Activated naive CD4-positive, alpha-beta T cell treated with anti-CD3 and anti-CD28 coated beads, Interleukin-2, amount 50 U/mL, for 72 hours (primary cell): ENCODE data around the gene FCGR3B. TPM values are rescaled to one million over a fixed set of nuclear protein-coding genes. Genes with fewer than 3 reads are reported as not detected.
"Not testable (repeated sequence)": the region's sequence is repeated elsewhere in the genome, so short reads cannot be mapped to it uniquely, and the experiment has no call there.

ENCODE experiments used
- ATAC-seq, 2 donors: fragments of 150-1000 bp; cut with Tn5 transposase; 2 replicates each; pipeline ENCODE4 v1.10.0; 2021; ENCODE audit warnings: mild to moderate bottlenecking in 2 of 2, moderate library complexity in 2 of 2
- DNase-seq, 2 donors: peaks; one replicate each; pipeline ENCODE4 v3.0.0; 2021 to 2022; ENCODE audit warnings: low spot score in 2 of 2
- H3K27ac Mint-ChIP-seq, 2 donors: one replicate each; pipeline ENCODE4 v1.8.0; 2022; ENCODE audit warnings: mild to moderate bottlenecking in 2 of 2, mixed read lengths in 2 of 2
- H3K36me3 Mint-ChIP-seq, 2 donors: one replicate each; pipeline ENCODE4 v1.8.0; 2022; ENCODE audit warnings: mixed read lengths in 2 of 2
- H3K9me3 Mint-ChIP-seq, 2 donors: one replicate each; pipeline ENCODE4 v1.8.0; 2022; ENCODE audit warnings: mixed read lengths in 2 of 2
- total RNA-seq, 2 donors: library from RNA; stranded (reverse); gene quantifications; one replicate each; pipeline ENCODE4 v1.2.3, GENCODE V29; 2022

FCGR3B gene
- total RNA-seq, 2 donors from 2014 or later: not detected

DNA sequence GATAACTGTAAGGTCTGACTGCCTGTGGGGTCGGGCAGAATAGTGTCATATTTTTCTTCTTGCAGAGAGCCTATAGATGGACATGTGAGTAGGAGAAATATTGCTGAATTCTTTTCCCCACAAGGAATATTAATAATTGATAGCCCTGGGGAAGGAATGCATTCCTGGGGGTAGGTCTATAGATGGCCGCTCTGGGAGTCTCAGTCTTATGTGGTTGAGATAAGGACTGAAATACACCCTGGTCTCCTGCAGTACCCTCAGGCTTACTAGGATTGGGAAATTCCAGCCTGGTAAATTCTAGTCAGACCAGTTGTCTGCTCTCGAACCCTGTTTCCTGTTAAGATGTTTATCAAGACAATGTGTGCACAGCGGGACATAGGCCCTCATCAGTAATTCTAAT lies 12.5 kb downstream of the FCGR3B start:
- not testable (repeated sequence) for DNase-seq, H3K36me3 Mint-ChIP-seq, H3K9me3 Mint-ChIP-seq, H3K27ac Mint-ChIP-seq, ATAC-seq

DNA sequence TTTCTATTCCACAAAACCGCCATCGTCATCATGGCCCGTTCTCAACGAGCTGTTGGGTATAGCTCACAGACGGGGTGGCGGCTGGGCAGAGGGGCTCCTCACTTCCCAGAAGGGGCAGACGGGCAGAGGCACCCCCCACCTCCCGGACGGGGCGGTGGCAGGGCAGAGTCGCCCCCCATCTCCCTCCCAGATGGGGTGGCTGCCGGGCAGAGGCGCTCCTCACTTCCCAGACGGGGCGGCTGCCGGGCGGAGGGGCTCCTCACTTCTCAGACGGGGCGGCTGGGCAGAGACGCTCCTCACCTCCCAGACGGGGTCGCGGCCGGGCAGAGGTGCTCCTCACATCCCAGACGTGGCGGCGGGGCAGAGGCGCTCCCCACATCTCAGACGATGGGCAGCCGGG lies 14.6 kb downstream of the FCGR3B start:
- not testable (repeated sequence) for ATAC-seq, DNase-seq

DNA sequence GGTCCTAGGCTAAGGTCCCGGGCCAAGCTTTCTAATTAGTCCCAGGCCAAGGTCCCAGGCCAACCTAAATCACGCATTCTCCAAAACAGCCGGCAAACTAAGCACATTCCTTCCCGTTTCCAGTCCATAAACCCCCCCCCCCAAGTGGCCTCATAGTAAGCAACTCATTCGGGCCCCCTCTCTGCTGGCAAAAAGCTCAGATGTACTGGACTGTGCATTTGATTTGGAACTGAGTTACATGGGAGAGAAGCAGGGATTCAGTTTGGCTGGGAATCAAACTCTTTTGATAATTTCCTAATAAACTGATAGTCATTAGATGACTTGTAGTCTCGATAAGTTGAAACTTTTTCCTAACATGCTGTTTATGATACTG lies 17.8 kb downstream of the FCGR3B start:
- H3K27ac Mint-ChIP-seq: peak overlapping the region; percentile 96 to 99
- ATAC-seq: not testable (repeated sequence)

More for the DNA sequence above, 14.6 kb downstream of the FCGR3B start:
- not testable (repeated sequence) for H3K27ac Mint-ChIP-seq, H3K36me3 Mint-ChIP-seq, H3K9me3 Mint-ChIP-seq

GRCh38 chr1:161612322-161613141 lies 18.4 kb downstream of the FCGR3B start:
- peak overlapping the region; percentile 96 to 99 for H3K27ac Mint-ChIP-seq
- peak; percentile 92 to 95 for ATAC-seq
- DNase-seq: peak; percentile 79 to 94
- H3K9me3 Mint-ChIP-seq, H3K36me3 Mint-ChIP-seq: not testable (repeated sequence)

More for the DNA sequence above, 17.8 kb downstream of the FCGR3B start:
- not testable (repeated sequence) for H3K36me3 Mint-ChIP-seq, H3K9me3 Mint-ChIP-seq, DNase-seq

GRCh38 chr1:161611866-161612321 lies 19.1 kb downstream of the FCGR3B start:
- H3K36me3 Mint-ChIP-seq, DNase-seq, H3K9me3 Mint-ChIP-seq: not testable (repeated sequence)
- peak overlapping the region; percentile 96 to 99 for H3K27ac Mint-ChIP-seq
- ATAC-seq: peak in 1 of 2 donors; percentile 12

DNA sequence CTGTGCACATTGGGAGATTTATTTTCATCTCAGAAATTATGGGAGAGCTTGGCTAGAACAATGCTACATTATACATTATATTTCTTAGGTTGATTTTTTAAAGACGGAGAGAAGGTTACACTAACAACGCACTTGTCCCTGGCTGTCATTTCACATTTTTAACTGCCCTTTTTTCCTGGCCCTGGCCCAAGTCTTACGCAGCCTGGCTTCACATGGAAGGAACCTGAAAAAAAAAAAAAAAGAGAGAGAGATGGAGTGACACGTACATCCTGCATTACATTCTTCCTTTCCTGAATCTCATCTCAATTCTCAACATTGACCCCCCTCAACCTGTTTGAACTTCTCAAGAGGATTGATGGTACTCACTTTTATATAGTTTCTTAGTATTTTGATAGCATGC lies 20.8 kb downstream of the FCGR3B start:
- not testable (repeated sequence) for H3K27ac Mint-ChIP-seq, ATAC-seq, DNase-seq, H3K9me3 Mint-ChIP-seq, H3K36me3 Mint-ChIP-seq

DNA sequence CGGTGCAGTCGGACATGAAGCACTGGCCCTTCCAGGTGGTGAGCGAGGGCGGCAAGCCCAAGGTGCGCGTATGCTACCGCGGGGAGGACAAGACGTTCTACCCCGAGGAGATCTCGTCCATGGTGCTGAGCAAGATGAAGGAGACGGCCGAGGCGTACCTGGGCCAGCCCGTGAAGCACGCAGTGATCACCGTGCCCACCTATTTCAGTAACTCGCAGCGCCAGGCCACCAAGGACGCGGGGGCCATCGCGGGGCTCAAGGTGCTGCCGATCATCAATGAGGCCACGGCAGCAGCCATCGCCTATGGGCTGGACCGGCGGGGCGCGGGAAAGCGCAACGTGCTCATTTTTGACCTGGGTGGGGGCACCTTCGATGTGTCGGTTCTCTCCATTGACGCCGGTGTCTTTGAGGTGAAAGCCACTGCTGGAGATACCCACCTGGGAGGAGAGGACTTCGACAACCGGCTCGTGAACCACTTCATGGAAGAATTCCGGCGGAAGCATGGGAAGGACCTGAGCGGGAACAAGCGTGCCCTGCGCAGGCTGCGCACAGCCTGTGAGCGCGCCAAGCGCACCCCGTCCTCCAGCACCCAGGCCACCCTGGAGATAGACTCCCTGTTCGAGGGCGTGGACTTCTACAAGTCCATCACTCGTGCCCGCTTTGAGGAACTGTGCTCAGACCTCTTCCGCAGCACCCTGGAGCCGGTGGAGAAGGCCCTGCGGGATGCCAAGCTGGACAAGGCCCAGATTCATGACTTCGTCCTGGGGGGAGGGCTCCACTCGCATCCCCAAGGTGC lies 24.2 kb downstream of the FCGR3B start:
- H3K27ac Mint-ChIP-seq, H3K36me3 Mint-ChIP-seq, H3K9me3 Mint-ChIP-seq, DNase-seq: not testable (repeated sequence)
- peak; percentile 26 to 44 for ATAC-seq

DNA sequence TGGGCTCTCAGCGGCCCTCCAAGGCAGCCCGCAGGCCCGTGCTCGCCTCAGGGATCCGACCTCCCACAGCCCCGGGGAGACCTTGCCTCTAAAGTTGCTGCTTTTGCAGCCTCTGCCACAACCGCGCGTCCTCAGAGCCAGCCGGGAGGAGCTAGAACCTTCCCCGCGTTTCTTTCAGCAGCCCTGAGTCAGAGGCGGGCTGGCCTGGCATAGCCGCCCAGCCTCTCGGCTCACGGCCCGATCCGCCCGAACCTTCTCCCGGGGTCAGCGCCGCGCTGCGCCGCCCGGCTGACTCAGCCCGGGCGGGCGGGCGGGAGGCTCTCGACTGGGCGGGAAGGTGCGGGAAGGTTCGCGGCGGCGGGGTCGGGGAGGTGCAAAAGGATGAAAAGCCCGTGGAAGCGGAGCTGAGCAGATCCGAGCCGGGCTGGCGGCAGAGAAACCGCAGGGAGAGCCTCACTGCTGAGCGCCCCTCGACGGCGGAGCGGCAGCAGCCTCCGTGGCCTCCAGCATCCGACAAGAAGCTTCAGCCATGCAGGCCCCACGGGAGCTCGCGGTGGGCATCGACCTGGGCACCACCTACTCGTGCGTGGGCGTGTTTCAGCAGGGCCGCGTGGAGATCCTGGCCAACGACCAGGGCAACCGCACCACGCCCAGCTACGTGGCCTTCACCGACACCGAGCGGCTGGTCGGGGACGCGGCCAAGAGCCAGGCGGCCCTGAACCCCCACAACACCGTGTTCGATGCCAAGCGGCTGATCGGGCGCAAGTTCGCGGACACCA lies 25.0 kb downstream of the FCGR3B start:
- not testable (repeated sequence) for H3K36me3 Mint-ChIP-seq, DNase-seq, H3K9me3 Mint-ChIP-seq, H3K27ac Mint-ChIP-seq
- peak; percentile 50 to 57 for ATAC-seq

DNA sequence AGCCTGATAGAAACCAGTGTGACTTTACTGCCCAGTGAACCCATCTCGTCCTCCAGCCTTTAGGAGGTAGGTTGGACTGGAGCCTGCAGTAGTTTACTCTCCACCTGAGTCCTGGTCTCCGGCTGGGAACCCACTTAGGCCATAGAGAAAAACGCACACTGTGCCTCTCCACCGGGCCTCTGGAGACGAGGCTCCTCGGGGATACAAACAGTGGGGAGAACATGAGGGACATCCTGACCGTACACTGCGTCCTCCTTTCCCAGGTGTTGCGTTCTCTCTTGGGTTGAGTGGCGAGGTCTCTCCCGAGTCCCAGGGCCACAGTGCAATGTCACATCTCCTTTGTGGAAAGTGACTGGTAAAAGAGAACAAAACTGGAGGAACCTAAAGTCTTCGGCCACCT lies 26.0 kb downstream of the FCGR3B start:
- not testable (repeated sequence) for H3K27ac Mint-ChIP-seq, H3K36me3 Mint-ChIP-seq, DNase-seq, ATAC-seq, H3K9me3 Mint-ChIP-seq

- not testable (repeated sequence) for ATAC-seq, DNase-seq, H3K36me3 Mint-ChIP-seq, H3K27ac Mint-ChIP-seq, H3K9me3 Mint-ChIP-seq
These were observed 33.9 kb downstream of the FCGR3B start for GRCh38 chr1:161597077-161597476.

DNA sequence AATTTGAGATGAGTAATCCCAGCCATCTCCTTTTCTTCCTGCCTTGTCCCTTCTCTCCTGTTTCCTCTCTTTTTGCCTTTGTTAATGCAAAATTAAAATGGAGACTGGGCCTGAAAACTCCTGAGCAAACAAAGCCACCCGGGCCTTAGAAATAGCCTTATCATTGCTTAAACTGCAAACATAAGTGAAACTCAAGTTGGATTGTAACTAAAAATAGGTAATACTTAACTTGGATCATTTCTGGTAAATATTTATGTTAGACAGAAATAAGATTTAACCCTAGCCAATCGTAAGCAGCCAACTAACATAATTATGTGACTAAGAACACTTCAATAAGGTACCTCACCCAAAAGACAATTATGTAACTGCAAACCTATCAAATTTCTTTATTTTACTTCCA lies 35.4 kb downstream of the FCGR3B start:
- not testable (repeated sequence) for H3K9me3 Mint-ChIP-seq, ATAC-seq, DNase-seq, H3K27ac Mint-ChIP-seq, H3K36me3 Mint-ChIP-seq

- ATAC-seq, H3K36me3 Mint-ChIP-seq, DNase-seq, H3K27ac Mint-ChIP-seq, H3K9me3 Mint-ChIP-seq: not testable (repeated sequence)
These were observed 35.8 kb downstream of the FCGR3B start for GRCh38 chr1:161595173-161595572.

- H3K27ac Mint-ChIP-seq, ATAC-seq, DNase-seq, H3K9me3 Mint-ChIP-seq, H3K36me3 Mint-ChIP-seq: not testable (repeated sequence)
These were observed 36.5 kb downstream of the FCGR3B start for GRCh38 chr1:161594269-161594984.

DNA sequence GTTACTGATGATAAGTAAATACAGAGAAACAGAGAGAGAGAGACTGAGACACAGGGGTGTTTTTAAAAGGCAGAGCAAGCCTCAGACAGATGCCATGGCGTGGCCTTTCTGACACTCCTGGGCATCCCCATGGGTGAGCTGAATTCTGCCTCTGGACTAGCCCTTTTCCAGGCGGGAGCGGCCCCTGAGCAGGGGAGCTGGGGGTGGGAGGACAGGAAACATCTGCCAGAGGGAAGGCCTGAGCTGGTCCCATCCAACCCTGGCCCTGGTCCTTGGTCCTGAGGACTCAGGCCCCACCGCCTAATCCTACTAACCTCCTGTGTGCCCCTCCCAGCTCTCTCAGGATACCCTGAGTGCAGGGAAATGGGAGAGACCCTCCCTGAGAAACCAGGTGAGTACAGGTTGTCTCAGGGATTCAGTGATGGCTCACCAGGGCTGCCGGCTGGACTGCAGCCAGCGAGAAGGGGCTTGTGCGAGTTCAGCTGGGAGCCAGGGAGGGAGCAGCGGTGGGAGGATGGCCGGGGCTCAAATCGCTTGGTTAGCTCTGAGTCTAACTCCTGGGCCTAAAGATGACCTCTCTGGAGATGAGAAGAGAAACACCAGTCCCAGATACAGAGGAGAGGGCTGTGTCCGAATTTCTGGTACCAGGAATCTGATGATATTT lies 37.8 kb downstream of the FCGR3B start:
- peak overlapping the region in 1 of 2 donors; percentile 57 for H3K27ac Mint-ChIP-seq
- H3K36me3 Mint-ChIP-seq, H3K9me3 Mint-ChIP-seq, DNase-seq, ATAC-seq: not testable (repeated sequence)

DNA sequence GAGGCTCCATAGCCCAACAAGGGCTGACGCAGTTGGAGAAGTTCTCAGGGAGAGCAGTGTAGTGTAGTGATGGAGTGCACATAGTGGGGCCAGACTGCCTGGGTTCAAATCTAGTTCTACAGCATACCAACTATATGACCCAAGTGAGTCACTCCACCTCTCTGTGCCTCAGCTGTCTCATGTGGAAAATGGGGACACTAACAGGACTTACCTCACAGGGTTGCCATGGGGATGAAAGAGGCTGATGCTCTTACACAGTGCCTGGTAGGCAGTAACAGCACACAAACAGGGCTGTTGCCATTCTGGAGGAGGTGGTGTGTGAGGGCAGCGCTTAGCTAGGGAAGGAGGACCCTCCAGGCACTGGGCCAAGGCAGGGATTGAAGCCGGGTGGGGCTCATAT lies 38.4 kb downstream of the FCGR3B start:
- H3K36me3 Mint-ChIP-seq, H3K9me3 Mint-ChIP-seq, DNase-seq: not testable (repeated sequence)
- peak; percentile 73 to 74 for ATAC-seq
- H3K27ac Mint-ChIP-seq: peak overlapping the region in 1 of 2 donors; percentile 18

DNA sequence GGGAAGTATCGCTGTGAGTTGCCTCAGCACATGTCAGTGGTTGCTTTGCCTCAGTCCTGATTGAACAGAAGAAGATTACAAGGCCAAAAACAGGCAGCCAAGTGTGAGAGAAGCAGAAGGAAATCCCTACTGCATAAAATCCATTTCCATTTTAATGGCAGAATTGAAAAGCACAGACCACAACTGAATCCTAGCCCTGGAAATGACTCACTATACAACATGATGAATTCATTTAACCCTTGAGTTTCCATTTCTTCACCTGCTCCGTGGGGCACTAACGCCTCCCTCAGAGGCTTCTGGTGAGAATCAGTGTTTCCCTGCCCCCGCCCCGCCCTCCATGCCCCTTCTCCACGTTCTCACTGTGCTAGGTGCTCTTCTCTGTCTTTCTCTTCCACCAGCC lies 41.1 kb downstream of the FCGR3B start:
- peak; percentile 54 to 92 for ATAC-seq
- not testable (repeated sequence) for H3K36me3 Mint-ChIP-seq, H3K9me3 Mint-ChIP-seq, H3K27ac Mint-ChIP-seq, DNase-seq
